ENCODE results near the gene DNAAF8.

The DNAAF8 gene

DNA sequence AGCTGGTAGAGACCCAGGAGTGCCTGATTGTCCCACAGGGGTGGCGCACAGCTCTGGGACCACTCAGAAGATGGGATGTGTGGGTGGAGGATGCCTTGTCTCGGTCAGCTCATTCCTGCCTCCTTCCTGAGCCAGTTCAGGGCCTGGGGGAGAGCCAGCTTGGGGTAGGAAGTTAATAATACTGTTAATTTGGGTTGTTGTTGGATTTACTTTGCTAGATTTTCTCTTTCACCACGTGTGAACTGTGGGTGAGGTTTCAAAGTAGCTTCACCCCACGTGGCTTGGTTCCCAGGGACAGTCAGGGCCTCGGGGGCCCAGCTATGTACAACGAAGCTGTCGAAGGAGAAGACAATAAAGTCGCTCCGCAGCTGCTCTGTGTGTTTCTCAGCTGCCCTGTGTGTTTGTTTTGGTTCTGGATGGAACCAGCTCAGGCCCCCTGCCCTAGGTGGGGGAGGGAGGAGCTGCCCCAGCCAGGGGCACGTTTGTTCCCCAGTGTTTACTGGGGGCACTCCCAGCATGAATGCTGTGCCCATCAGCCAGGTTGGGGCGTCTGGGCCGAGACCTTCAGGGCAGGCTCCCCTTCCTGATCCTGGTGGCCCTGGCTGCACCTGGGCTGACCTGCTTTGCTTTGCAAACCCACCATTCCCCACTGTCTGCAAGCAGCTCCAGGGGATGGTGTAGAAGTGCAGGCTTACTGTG, 38.7 kb upstream of the DNAAF8 start:
- no peak for DNase-seq (ENCODE audit: low spot score)

DNA sequence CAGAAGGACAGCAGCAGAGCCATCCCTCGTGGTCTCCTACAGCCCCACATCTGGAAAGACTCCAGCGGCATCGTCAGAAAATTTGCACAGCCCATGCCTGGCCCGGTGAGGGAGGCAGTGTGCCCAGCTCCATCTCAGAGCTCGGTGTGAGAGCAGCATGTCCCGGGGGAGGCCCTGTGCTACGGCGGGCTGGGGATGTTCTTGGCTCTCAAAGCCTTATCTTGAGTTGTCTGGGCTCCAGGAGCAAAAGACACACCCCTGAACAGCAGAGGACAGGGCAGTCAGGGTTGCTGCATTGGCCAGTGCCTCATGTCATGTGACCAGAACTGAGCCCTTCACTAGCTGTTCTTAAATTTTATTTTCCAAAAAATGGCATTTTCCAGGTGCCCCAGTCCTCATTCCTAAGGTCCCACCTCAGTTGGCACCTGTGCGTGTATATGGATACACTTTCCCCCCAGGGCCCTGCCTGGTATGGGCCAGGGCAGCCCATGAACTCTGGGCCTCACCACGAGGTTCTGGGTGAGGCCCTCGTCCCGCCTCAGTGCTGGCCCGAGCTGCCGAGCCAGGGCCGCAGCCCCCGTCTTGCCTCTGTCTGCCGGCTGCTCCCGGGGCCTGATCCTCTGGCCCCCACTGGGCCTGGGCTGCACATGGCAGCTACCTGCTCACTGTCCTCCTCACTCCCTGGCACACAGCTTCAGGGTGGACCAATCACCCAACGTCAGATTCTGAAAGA, 38.0 kb upstream of the DNAAF8 start:
- DNase-seq (ENCODE audit: low spot score): peak; percentile 24

DNA sequence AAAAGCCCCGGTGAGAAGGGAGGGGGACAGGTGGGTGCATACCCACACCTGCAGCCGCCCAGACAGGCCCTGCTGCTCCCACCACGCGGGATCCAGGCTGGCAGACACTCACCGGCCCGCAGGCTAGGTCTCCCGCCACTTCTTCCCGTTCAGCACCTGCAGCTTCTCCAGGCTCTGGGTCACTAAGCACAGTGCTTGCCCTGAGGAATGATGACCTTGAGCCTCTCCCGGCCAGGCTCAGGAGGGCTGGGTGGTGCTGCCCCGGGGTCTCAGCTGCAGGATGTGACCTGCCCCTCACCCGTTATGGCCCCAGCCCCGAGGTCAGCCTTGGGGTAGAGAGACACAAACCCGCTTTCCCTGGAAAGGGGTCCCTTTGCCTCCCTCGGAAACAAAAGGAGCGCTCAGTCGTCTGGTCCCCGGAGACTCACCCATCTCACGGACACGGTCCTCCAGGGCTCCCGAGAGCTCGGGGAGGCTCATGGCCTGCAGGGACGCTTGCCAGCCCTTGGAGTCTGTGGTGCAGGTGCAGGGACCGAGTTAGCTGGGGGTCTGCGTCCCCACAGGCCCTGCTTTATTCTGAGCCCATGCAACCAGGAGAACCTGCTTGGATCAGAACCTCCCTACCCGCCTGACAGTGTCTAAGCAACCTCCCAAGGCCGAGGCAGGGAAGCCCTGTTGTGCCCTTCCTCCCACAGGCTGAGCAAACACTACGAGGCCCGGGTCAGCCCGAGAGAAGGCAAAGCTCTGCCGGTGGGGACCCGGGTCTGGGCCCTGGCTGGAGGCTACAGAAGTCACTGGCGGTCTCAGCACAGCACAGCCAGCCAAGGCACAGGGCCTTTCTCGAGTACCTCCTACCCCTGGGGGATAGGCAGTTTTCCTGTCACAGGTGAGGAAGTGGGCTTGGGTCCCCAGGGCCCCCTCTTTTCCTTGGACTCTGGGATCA, 37.2 kb upstream of the DNAAF8 start:
- DNase-seq (ENCODE audit: low spot score): no peak

DNA sequence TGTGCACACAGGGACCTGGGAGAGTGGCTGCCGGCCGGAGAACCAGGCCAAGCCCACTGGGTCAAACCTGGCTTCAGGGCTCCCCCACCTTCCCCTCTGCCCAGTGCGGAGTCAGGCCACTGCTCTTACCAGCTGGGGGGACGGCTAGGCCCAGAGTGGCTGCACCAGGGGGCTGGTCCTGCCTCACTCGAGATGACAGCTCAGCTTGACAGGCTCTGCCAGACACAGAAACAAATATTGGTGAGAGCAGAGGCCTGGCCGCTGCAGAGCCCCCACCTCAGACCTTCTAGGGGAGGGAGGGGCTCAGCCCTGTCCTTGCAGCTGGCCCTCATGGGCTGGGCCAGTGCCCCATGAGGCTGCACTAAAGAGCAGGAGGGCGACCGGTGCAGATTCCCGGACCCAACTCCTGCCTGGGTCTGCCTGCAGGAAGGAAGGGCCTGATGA, 36.5 kb upstream of the DNAAF8 start:
- no peak for DNase-seq (ENCODE audit: low spot score)

DNA sequence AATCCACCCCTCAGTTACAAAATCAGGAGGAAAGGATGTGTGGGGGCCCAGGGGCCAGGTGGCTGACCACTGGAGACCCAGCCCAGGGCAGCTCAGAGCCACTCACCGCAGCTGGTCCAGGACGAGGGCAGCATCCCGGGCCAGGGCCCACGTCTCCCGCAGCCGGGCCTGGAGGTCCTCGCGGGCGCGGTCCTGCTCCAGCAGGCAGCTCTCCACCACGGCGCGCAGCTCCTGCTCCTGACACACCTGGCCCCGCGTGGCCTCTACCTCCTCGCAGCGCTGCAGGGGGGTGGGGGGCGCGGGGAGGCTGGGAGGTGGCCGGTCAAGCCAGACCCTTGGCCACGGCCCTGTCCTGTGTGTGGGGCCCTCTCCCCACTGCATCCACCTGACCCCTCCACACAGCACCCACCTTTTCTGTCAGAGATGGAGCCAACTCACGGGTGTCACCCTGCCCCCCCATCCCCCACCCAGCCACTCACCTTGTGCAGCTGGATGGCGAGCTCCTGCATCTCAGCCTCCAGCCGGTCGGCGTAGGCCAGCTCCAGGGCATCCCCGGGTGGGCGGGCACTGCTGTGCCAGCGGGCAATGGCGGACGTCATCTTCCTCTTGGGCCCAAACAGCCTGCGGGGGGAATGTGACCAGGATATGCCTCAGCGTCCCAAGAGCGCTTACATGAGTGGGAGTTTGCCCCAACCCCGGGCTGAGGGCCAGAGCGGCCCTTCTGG, 35.9 kb upstream of the DNAAF8 start:
- no peak for DNase-seq (ENCODE audit: low spot score)

DNA sequence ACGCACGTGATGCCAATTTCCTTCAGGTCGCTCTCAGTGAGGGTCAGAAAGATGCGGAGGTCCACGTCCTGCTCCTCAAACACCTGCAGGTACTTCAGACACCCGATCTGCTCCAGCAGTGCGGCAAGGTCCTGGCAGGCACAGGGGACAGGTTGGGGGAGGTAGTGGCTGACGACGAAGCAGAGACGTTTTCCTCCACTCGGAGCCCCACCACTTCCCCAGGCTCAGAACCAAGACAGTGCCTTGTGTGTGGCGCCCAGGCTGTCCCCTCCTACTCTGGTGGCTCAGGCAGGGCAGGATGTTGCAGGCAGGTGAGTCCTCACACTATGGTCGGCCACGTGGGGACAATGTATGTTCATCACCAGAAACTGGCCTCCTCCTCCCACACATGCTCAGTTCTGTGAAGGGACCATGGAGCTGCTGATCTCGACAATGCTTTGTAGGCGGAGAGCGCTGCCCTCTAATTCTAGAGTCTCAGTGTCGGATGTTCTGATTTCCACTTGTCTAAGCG, 35.2 kb upstream of the DNAAF8 start:
- no peak for DNase-seq (ENCODE audit: low spot score)

DNA sequence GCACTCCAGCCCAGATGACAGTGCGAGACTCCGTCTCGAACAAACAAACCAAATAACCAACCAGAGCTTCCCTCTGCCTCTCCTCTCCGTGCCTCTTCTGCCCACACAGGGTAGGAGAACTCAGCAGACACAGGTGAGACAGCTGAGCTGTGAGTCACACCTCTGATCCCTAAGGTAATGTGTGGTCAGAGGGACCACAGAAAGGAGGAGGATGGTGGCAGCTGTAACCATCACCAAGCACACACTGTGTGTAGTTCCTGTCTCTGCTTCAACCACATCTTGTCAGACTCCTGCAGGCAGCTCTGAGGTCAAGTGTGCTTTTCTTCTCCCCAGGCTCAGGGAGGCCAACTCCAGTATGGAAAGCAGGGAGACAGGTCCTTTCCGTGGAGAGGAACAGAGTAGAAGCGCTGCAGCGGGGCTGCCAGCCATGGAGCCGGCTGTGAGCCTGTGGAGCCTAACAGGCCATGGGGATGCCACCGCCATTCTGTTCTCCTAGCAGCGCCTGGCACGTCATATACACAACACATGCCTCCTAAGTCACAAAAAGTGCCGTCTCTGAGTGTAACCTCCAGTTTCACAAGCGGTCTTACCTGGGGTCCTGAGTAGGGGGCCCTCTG, 33.8 kb upstream of the DNAAF8 start:
- DNase-seq (ENCODE audit: low spot score): no peak

DNA sequence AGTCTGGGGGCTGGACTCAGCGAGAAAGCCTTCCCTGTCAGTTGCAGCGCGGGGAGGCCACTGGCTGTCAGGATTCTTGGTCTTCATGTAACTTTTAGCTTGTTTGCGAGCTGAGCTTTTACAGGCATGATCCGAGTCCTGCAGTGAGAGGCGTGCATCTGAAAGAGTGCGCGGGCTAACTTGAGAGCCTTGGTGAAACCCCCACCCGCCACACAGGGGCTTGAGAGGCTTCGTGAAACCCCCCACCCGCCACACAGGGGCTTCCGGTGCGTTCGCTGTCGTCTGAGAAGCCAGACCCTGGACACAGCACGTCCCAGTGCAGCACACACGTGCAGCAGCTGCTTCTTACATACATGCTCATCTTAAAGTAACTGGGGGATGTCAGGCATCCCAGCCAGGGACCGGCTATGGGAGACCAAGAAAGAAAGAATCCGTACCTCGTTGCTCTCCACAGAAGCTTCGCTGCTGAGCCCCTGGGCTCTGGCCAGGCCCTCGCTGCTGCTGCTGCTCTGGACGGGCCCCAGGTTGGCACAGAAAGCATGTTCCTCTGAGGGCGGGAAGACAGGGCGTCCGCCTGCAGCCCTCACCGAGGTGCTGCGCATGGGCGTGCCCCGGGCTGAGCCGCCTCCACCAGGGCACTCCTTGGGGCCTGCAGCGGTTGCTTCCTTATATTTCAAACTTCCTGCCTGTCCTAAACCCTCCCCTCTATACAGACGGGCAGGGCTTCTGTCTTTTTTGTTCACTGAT, 33.2 kb upstream of the DNAAF8 start:
- DNase-seq (ENCODE audit: low spot score): no peak

DNA sequence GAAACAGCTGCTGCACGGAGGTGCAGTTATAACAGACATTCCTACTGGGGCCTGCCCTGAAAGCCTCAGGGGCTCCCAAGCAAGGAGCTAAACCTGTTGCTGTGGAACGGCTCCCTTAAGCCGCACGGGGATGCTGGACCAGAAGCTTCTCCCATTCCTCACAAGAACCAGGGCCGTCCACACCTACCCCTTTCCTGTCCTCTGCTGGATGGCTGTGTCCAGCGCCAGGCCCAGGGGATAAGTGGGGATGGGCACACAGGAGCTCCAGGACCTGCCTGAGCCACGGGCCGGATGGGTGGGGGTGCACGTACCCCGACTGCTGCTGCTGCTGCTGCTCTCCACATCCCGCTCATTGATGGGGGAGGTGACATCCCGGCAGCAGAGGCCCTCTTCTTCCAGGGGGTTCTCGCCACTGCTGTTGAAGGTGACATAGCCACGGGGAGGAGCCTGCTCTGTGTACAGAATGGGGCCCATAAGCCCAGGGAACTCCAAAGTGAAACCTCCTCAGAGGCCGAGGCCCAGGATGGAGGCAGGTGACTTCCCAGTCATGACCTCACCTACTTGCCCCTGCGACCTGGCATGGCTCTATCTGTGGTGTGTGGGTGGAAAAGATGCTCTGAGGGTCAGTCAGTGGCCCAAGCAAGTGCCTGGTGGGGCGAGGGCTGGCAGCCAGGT, 32.4 kb upstream of the DNAAF8 start:
- DNase-seq (ENCODE audit: low spot score): no peak

DNA sequence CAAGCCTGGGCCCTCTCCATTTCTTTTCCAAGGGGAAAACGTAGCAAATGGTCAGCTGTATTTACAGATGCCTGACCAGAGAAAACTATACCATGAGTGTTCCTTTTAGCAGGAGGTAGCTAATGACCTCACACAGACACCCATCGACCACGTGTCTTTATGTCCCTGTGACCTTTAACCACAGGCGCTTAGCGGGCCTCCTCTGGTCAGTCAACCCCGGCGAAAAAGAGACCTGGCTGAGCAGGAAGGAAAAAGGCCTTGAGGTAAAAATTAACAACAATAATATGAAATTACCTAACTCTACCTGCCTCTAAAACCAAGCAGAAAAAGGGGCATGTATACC, 31.9 kb upstream of the DNAAF8 start:
- no peak for DNase-seq (ENCODE audit: low spot score)

DNA sequence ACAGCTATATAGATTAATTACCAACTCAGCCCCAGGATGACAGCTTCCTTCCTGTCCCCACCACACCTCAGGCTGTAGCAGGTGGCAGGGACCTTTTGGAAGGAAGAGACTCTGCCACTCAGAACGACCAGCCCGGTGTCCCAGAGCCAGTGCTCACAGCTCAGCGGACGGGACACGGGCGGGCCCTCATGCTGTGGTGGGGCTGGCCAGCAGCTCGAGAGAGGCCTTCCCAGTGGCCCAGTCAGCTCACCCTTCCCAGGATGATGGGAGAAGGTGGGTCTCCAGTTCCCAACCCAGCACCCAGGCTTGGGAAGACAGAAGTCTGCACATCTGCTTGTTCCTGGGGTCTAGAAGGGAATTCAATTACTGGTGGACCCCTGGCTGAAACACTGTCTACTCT, 30.4 kb upstream of the DNAAF8 start:
- no peak for DNase-seq (ENCODE audit: low spot score)

DNA sequence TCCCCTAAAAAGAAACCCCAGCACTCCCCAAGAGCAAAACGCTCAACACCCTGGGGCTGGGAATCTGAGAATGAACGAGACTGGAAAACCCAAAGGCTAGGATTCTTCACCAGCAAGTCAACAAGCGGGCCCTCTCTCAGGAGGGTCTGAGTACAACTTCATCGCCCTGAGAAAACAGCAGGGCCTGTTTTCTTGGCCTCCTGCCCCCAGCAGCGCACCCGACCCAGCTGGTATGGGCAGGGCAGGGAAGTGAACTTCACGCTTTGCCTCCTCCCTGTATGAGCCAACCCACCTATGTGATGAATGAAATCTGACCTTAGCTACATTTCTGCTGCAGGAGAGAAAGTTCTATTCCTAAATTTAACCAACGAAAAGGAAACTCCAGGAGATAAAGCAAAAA, 29.8 kb upstream of the DNAAF8 start:
- DNase-seq (ENCODE audit: low spot score): no peak

DNA sequence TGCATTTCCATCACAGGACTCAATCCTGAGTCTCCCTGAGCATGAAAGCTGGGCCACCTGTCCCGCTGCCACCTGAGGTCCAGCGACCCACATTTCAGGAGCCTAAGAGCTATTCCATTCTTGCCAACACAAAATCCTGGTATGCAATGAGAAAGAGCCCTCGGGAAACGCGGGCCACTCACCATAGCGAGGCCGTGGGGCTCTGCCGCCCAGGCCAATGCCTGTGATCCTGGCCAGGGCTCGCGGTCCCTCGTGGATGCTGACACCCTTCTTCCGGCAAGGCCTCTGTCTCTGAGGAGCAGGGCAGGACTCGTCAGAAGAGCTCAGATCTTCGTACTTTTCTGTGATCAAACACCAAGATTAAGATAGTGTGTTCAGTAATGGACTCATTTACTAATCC, 29.4 kb upstream of the DNAAF8 start:
- DNase-seq (ENCODE audit: low spot score): no peak

DNA sequence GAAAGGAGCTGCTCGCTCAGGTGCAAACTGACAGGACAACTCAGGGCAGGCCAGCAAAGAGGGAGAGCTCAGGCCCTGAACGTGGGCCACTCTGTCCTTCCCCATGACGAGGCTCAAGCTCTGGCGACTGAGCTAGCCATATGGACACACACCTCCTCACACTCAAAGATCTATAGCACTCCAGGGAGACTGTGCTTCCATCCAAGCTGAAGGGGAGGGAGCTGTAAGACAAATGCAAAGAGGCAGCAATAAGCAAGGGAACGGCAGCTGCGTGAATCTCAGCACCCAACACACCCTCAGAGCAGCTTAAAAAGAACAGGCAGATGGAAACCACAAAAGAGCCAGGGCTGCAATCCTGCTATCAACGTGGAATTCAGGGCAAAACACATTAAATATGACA, 27.5 kb upstream of the DNAAF8 start:
- no peak for DNase-seq (ENCODE audit: low spot score)

DNA sequence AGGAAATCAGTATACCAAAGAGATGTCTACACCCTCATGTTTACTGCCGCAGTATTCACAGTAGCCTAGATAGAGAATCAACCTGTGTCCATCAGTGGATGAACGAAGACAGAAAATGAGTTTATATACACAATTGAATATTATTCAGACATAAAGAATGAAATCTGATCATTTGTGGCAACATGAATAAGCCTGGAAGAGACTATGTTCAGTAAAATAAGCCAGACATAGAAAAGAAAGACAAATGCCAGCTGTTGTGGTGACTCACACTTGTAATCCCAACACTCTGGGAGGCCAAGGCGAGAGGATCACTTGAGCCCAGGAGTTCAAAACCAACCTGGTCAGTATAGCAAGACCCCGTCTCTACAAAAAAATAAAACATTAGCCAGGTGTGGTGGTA, 24.9 kb upstream of the DNAAF8 start:
- no peak for DNase-seq (ENCODE audit: low spot score)

DNA sequence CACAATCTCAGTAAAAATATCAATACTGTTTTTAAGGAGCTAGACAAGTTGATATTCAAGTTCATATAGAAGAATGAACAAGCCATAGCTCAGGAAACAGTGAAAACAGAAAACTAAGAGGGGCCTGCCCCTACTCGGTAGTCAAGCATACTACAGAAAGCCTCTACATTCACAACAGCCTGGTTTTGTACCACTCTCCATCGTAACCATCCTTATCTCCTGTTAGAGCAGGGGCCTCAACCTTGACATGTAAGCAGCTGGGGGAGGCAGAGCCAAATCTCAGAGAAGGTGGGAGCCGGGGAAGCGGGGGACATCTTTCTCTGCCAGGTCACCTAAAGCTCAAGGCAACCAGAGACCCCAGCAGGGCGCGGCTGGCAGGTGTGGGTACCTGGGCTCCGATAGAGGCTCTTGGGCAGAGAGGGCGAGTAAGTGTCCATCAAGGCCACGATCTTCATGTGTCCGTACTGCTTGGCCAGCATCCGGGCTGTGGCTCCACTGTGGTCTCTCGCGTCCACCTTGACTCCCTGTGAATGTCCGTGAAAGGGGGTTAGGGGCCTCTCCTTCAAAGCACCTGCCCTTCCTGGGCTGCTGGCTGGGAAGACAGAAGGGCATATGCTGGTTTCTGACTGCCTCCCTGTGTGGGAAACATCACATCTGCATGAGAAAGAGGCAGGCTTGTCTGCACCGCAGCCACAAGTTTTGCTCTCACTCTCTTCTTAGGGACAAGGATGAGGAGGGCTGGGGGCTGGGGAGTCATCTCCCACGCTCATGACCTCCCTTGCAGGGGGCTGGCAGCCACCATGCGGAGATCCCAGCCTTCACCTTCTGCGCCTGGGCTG, 20.5 kb upstream of the DNAAF8 start:
- no peak for DNase-seq (ENCODE audit: low spot score)

DNA sequence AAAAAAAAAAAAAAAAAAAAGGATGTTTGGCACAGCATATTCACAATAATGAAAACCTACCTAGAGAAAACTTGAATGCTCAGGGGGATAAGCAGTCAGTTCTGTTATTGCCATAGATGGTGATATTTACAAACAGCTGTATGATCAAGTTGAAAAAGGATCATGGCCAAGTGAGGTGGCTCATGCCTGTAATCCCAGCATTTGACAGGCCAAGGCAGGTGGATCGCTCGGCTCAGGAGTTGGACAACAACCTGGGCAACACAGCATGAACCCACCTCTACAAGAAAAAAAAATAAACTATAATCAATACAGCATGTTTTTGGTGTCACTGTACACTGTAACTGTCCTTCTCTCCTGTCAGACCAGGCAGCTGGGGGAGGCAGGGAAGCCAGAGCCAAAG, 19.3 kb upstream of the DNAAF8 start:
- no peak for DNase-seq (ENCODE audit: low spot score)

DNA sequence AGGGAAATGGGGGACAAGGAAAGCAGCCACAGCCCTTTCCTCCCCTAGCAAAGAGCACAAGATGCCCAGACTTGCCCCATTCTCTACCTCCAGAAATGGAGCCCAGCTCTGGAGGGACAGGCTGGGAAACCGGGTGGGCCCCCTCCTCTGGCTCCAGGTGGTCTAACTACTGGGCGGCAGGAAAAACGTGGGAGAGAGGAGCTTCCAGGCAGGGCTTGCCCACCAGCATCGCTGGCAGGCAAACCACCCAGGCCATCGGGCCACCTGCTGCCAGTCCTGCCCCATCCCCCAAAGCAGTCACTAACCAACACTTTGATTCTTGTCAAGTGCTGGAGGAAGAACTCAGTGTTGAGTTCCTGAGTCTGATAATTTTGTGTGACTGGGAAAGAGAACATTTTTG, 15.9 kb upstream of the DNAAF8 start:
- no peak for DNase-seq (ENCODE audit: low spot score)

DNA sequence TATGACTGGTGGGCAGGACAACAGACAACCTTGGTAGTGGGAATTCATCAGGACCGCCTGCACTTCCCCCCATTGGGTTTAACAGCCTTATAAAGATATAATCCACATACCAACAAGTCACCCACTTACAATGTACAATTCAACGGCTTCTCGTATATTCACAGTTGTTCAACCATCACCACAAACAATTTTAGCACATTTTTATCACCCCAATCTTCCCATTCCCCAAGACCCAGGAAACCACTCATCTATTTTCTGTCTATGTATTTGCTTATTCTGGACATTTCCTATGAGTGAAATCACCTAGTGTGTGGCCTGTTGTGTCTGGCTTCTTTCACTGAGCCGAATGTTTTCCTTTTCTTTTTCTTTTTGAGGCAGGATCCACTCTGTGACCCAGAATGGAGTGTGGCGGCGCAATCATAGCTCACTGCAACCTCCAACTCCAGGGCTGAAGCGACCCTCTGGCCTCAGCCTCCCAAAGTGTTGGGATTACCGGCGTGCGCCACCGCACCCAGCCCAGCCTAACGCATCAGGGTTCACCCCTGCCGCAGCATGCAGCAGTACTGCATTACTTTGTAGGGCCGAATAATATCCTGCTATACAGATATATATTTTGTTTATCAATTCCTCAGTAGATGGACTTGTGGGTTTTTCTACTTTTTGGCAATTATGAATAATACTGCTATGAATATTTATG, 11.1 kb upstream of the DNAAF8 start:
- DNase-seq (ENCODE audit: low spot score): no peak
